ENCODE data around the gene GTF2F2. TPM values are rescaled to one million over a fixed set of nuclear protein-coding genes. Genes with fewer than 3 reads are reported as not detected.
A peak's percentile ranks its signal among the peaks of the same experiment; 100 is the strongest.
"Not testable (repeated sequence)": the region's sequence is repeated elsewhere in the genome, so short reads cannot be mapped to it uniquely, and the experiment has no call there.

The GTF2F2 gene
- total RNA-seq, 1 experiment from 2014 or later: 40.1 TPM

DNA sequence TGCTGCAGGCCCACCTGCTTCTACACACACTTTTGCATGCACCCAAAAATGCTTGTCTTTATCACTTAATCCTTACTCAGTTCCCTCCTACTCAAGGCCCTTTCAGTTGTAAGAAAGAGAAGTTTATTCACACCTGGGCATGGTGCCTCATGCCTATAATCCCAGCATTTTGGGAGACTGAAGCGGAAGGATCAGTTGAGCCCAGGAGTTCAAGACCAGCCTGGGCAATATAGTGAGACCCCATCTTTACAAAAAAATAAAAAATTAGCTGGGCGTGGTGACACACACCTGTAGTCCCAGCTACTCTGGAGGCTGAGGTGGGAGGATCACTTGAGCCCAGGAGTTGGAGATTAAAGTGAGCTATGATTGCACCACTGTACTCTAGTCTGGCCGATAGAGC is 178.2 kb downstream of the GTF2F2 start:
- H4K20me1 ChIP-seq (ENCODE audit: insufficient read depth); DNase-seq (ENCODE audit: low read depth, low spot score); H3K9ac ChIP-seq (ENCODE audit: low read length); H3K27ac ChIP-seq (ENCODE audit: low read depth, low read length); RAD21 ChIA-PET (ENCODE audit: low non-redundant PET in 1 of 2, low total read pairs in 2 of 2, uncharacterized antibody in 2 of 2, unreplicated experiment in 2 of 2); H3K27me3 ChIP-seq (ENCODE audit: insufficient read depth, low read length); H3K36me3 ChIP-seq (ENCODE audit: control insufficient read depth in 1 of 2, insufficient read depth in 2 of 2, low read length in 2 of 2); H3K4me1 ChIP-seq (ENCODE audit: control insufficient read depth in 1 of 2, insufficient read depth in 2 of 2, low read length in 2 of 2); H3K4me2 ChIP-seq (ENCODE audit: low read length); H3K4me3 ChIP-seq (replicated peaks in 1 of 2; ENCODE audit: low read depth in 1 of 2, low read length in 2 of 2); ATAC-seq; H3K9me2 ChIP-seq (ENCODE audit: insufficient read depth); H2AFZ ChIP-seq (ENCODE audit: low read depth, low read length, poor library complexity, severe bottlenecking); H3K9me3 ChIP-seq (ENCODE audit: control insufficient read depth in 1 of 2, insufficient read depth in 1 of 2, low read depth in 1 of 2, low read length in 2 of 2); H3K79me2 ChIP-seq (ENCODE audit: insufficient read depth, low read length); BruUV-seq (replicated peaks); intact Hi-C loops (cut with micrococcal nuclease): not testable (repeated sequence)
- POLR2A ChIA-PET: interaction anchor here (1.0 kb wide), 1 partner anchor 9 kb away, joined by 3 read pairs; no protein-coding TSS in a partner anchor
- CTCF ChIA-PET: interaction anchor here (1.8 kb wide), 1 partner anchor 11 kb away, joined by 7 read pairs; no protein-coding TSS in a partner anchor

DNA sequence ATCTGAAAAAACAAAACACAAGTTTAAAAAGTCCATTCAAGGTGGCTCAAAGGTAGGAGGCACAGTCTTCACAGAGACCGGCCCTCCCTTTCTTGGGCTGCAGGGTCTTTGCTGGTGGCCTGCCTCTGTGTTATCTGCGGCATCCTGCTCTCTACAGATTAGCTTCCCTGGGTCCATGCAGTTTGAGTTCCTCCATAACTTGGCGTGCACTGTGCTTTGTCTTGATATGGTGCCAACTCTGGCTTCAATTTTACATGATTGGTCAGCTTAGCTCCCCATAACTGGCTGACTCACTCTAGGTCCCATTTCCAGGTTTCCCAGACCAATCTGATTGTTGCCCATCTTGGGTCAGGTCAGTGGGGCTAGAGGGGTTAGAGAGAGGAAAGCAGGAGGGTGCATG is 178.9 kb downstream of the GTF2F2 start:
- no peak for TF ChIP-seq YY1 (IDR thresholded peaks at IDR 0.05; ENCODE audit: extremely low read depth, insufficient replicate concordance, low read depth, low read length)
- TF ChIP-seq TCF7L2 (IDR thresholded peaks at IDR 0.05; ENCODE audit: borderline replicate concordance, extremely low read depth, insufficient read depth, insufficient read length): no peak
- TF ChIP-seq POLR2A (IDR thresholded peaks at IDR 0.05; ENCODE audit: borderline replicate concordance, extremely low read depth, insufficient read depth, insufficient read length): no peak
- TF ChIP-seq CEBPB (IDR thresholded peaks at IDR 0.05; ENCODE audit: low read depth): no peak
- no peak for TF ChIP-seq EZH2 (IDR thresholded peaks at IDR 0.05)
- TF ChIP-seq SIN3A (IDR thresholded peaks at IDR 0.05; ENCODE audit: low read depth): no peak
- no peak for TF ChIP-seq POLR2AphosphoS5 (IDR thresholded peaks at IDR 0.05; ENCODE audit: low read depth, low read length)
- TF ChIP-seq, protein P1, sequence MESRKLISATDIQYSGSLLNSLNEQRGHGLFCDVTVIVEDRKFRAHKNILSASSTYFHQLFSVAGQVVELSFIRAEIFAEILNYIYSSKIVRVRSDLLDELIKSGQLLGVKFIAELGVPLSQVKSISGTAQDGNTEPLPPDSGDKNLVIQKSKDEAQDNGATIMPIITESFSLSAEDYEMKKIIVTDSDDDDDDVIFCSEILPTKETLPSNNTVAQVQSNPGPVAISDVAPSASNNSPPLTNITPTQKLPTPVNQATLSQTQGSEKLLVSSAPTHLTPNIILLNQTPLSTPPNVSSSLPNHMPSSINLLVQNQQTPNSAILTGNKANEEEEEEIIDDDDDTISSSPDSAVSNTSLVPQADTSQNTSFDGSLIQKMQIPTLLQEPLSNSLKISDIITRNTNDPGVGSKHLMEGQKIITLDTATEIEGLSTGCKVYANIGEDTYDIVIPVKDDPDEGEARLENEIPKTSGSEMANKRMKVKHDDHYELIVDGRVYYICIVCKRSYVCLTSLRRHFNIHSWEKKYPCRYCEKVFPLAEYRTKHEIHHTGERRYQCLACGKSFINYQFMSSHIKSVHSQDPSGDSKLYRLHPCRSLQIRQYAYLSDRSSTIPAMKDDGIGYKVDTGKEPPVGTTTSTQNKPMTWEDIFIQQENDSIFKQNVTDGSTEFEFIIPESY (IDR thresholded peaks at IDR 0.05; ENCODE audit: extremely low read depth, insufficient replicate concordance, low read length): no peak
- no peak for TF ChIP-seq RAD21 (IDR thresholded peaks at IDR 0.05; ENCODE audit: low read depth)
- no peak for TF ChIP-seq CBX3 (IDR thresholded peaks at IDR 0.05; ENCODE audit: low read depth)
- TF ChIP-seq, protein P2, sequence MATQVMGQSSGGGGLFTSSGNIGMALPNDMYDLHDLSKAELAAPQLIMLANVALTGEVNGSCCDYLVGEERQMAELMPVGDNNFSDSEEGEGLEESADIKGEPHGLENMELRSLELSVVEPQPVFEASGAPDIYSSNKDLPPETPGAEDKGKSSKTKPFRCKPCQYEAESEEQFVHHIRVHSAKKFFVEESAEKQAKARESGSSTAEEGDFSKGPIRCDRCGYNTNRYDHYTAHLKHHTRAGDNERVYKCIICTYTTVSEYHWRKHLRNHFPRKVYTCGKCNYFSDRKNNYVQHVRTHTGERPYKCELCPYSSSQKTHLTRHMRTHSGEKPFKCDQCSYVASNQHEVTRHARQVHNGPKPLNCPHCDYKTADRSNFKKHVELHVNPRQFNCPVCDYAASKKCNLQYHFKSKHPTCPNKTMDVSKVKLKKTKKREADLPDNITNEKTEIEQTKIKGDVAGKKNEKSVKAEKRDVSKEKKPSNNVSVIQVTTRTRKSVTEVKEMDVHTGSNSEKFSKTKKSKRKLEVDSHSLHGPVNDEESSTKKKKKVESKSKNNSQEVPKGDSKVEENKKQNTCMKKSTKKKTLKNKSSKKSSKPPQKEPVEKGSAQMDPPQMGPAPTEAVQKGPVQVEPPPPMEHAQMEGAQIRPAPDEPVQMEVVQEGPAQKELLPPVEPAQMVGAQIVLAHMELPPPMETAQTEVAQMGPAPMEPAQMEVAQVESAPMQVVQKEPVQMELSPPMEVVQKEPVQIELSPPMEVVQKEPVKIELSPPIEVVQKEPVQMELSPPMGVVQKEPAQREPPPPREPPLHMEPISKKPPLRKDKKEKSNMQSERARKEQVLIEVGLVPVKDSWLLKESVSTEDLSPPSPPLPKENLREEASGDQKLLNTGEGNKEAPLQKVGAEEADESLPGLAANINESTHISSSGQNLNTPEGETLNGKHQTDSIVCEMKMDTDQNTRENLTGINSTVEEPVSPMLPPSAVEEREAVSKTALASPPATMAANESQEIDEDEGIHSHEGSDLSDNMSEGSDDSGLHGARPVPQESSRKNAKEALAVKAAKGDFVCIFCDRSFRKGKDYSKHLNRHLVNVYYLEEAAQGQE (IDR thresholded peaks at IDR 0.05; ENCODE audit: low read depth): no peak
- no peak for TF ChIP-seq SP1 (IDR thresholded peaks at IDR 0.05; ENCODE audit: low read depth)
- TF ChIP-seq ZFX (IDR thresholded peaks at IDR 0.05): no peak
- TF ChIP-seq, protein P3, sequence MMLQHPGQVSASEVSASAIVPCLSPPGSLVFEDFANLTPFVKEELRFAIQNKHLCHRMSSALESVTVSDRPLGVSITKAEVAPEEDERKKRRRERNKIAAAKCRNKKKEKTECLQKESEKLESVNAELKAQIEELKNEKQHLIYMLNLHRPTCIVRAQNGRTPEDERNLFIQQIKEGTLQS (IDR thresholded peaks at IDR 0.05): no peak
- POLR2A ChIA-PET: interaction anchor here (1.0 kb wide), 1 partner anchor 8 kb away, joined by 3 read pairs; no protein-coding TSS in a partner anchor

More for the DNA sequence above, 178.9 kb downstream of the GTF2F2 start:
- Histone ChIP-seq H3K79me2 (ENCODE audit: insufficient read depth, low read length) (no peaks in the 10 kb centered on the region), H3K9me3 (ENCODE audit: control insufficient read depth in 1 of 2, insufficient read depth in 1 of 2, low read depth in 1 of 2, low read length in 2 of 2) (no peaks in the 10 kb centered on the region), H3K4me2 (ENCODE audit: low read length) (no peak overlapping the region), H3K27ac (ENCODE audit: low read depth, low read length) (no peak overlapping the region), H3K4me3 (replicated peaks in 1 of 2; ENCODE audit: low read depth in 1 of 2, low read length in 2 of 2) (no peak overlapping the region), H3K4me1 (ENCODE audit: control insufficient read depth in 1 of 2, insufficient read depth in 2 of 2, low read length in 2 of 2) (peaks cover 0 to 7% of the 10 kb centered on the region in 2 experiments; a peak in 1 of 4 replicates), H3K9me2 (ENCODE audit: insufficient read depth) (no peaks in the 10 kb centered on the region), H3K9ac (ENCODE audit: low read length) (no peak overlapping the region), H3K36me3 (ENCODE audit: control insufficient read depth in 1 of 2, insufficient read depth in 2 of 2, low read length in 2 of 2) (no peaks in the 10 kb centered on the region), H4K20me1 (ENCODE audit: insufficient read depth) (no peaks in the 10 kb centered on the region), H2AFZ (ENCODE audit: low read depth, low read length, poor library complexity, severe bottlenecking) (no peak overlapping the region), H3K27me3 (ENCODE audit: insufficient read depth, low read length) (no peaks in the 10 kb centered on the region)
- ChIA-PET RAD21 (ENCODE audit: low non-redundant PET in 1 of 2, low total read pairs in 2 of 2, uncharacterized antibody in 2 of 2, unreplicated experiment in 2 of 2) (no interaction called here), CTCF (interaction anchor here (1.8 kb wide), 1 partner anchor 10 kb away, joined by 7 read pairs; no protein-coding TSS in a partner anchor)
- BruUV-seq (replicated peaks): no TSS peak
- intact Hi-C loops (cut with micrococcal nuclease): no loop called here
- DNase-seq (ENCODE audit: low read depth, low spot score) (no peak), ATAC-seq (0 out of 2 replicates have a peak, but pooled peaks have one; percentile 3)

Data from HCT116 (cell line).